C4-2B (cell line): ENCODE results near the gene SOCS7.

Experiments
- CTCF ChIP-seq: fragments of 450-650 bp; conservative IDR thresholded peaks from 2 replicates; pipeline ENCODE4 v1.5.1; 2017; ENCODE audit warnings: mild to moderate bottlenecking
- ZFX ChIP-seq: fragments of 450-650 bp; IDR thresholded peaks from 2 replicates; pipeline ENCODE4 v1.6.1; 2017

GRCh38 chr17:38451030-38451839 lies 99.6 kb downstream of the SOCS7 start:
- TF ChIP-seq CTCF (no peak), ZFX (no peak)
